SH-SY5Y (cell line): ENCODE measurements around the gene ERGIC1.

Experiments used
- GATA2 ChIP-seq: IDR thresholded peaks from 2 replicates; pipeline ENCODE4 v1.6.1; 2011; ENCODE audit warnings: mild to moderate bottlenecking, low read depth, low read length
- GATA3 ChIP-seq: IDR thresholded peaks from 2 replicates; pipeline ENCODE4 v1.6.1; 2011; ENCODE audit warnings: low read depth, mild to moderate bottlenecking, low read length, moderate library complexity

- no peak for TF ChIP-seq GATA2
- TF ChIP-seq GATA3 = no peak
Observed at GRCh38 chr5:172841256-172841655, 7.2 kb downstream of the ERGIC1 start.
